CD4-positive, alpha-beta memory T cell (primary cell): ENCODE results near the gene GATA6. TPM values are rescaled to one million over a fixed set of nuclear protein-coding genes. Genes with fewer than 3 reads are reported as not detected.
A peak's percentile ranks its signal among the peaks of the same experiment; 100 is the strongest.

Source experiments
- CTCF ChIA-PET: fragments of 350-600 bp; sonication (Branson Sonifier 250); formaldehyde crosslinking; loops from one replicate; lab custom pipeline; 2021; ENCODE audit warnings: inconsistent platforms; ENCODE audit not compliant: partially characterized antibody; lab: Charles Lee
- POLR2A ChIA-PET: fragments of 350-600 bp; sonication (Branson Sonifier 250); formaldehyde crosslinking; loops from one replicate; lab custom pipeline; 2021; ENCODE audit not compliant: partially characterized antibody; lab: Charles Lee
- DNase-seq, 5 donors: peaks; one replicate each; pipeline versions ENCODE4 v3.0.0 to v3.0.0-alpha.2; 2020 to 2022; ENCODE audit warnings: mixed read lengths in 1 of 5
- H3K27ac ChIP-seq: one replicate; pipeline ENCODE4 v1.7.0; 2013; ENCODE audit warnings: low read depth, low read length
- H3K27me3 ChIP-seq: 2 replicates; pipeline ENCODE4 v1.7.0; 2013; ENCODE audit warnings: mild to moderate bottlenecking, low read length, moderate library complexity; ENCODE audit not compliant: insufficient read depth
- H3K36me3 ChIP-seq: 2 replicates; pipeline ENCODE4 v1.7.0; 2013; ENCODE audit warnings: mild to moderate bottlenecking, low read length, moderate library complexity; ENCODE audit not compliant: insufficient read depth
- H3K4me1 ChIP-seq: 2 replicates; pipeline ENCODE4 v1.7.0; 2013; ENCODE audit warnings: mild to moderate bottlenecking, low read length, moderate library complexity; ENCODE audit not compliant: insufficient read depth
- H3K4me3 ChIP-seq, 2 donors: one replicate each; pipeline ENCODE4 v1.7.0; 2013; ENCODE audit warnings: low read length in 2 of 2, mild to moderate bottlenecking in 1 of 2
- H3K9me3 ChIP-seq, 2 donors: one replicate each; pipeline ENCODE4 v1.7.0; 2013; ENCODE audit warnings: low read length in 2 of 2, control low read depth in 1 of 2; ENCODE audit not compliant: control insufficient read depth in 1 of 2
- H3K27ac Mint-ChIP-seq, 7 donors: one replicate each; pipeline ENCODE4 v1.8.0; 2020 to 2021; ENCODE audit warnings: mixed read lengths in 7 of 7, mild to moderate bottlenecking in 6 of 7, inconsistent platforms in 3 of 7, moderate library complexity in 3 of 7
- H3K27me3 Mint-ChIP-seq, 2 donors: one replicate each; pipeline ENCODE4 v1.8.0; 2020 to 2021; ENCODE audit warnings: mixed read lengths in 2 of 2
- H3K36me3 Mint-ChIP-seq, 2 donors: one replicate each; pipeline ENCODE4 v1.8.0; 2020 to 2021; ENCODE audit warnings: mixed read lengths in 2 of 2, inconsistent platforms in 1 of 2, mild to moderate bottlenecking in 1 of 2
- H3K4me1 Mint-ChIP-seq, 4 donors: one replicate each; pipeline ENCODE4 v1.8.0; 2020 to 2021; ENCODE audit warnings: mixed read lengths in 4 of 4, mild to moderate bottlenecking in 1 of 4
- H3K4me3 Mint-ChIP-seq, 8 donors: one replicate each; pipeline ENCODE4 v1.8.0; 2020 to 2021; ENCODE audit warnings: mixed read lengths in 8 of 8, mild to moderate bottlenecking in 7 of 8, moderate library complexity in 6 of 8, inconsistent platforms in 3 of 8
- H3K9me3 Mint-ChIP-seq, 8 donors: one replicate each; pipeline ENCODE4 v1.8.0; 2020 to 2021; ENCODE audit warnings: mixed read lengths in 8 of 8, mild to moderate bottlenecking in 5 of 8, inconsistent platforms in 3 of 8, moderate library complexity in 1 of 8
- intact Hi-C: fragments of 100-400 bp; cut with micrococcal nuclease; formaldehyde crosslinking; loops from one replicate; pipeline ENCODE4 v1.15.1; 2023
- polyA plus RNA-seq, 2 donors: library from polyadenylated mRNA; unstranded; fragments of 300-500 nt; fragmentation: Illumina TruSeq; gene quantifications; one replicate each; pipeline ENCODE4 v1.2.3, GENCODE V29; 2021
- total RNA-seq, 2 experiments: library from RNA; stranded (reverse); gene quantifications; one replicate each; pipeline ENCODE4 v1.2.3, GENCODE V29; 2021

The GATA6 gene
- total and polyA plus RNA-seq, 4 experiments from 2014 or later: not detected

DNA sequence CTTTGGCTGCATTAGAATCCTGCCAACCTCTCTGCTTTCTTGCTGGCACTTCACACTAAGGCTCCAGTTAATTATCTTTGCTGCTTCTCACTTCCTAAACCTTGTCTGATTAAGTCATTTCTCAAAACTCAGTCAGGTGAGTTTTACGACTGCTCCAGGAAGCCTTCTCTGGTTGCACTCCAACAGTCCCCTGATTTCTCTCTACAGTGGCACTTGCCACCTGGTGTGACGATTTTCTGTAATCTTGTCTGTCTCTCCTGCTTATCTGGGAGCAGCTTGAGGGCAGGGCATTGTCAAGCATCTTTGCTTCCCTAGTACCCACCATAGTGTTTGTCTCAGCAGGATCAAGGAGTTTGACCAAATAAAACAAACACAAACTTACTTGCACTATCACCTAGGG, 10.4 kb upstream of the GATA6 start:
- Mint-ChIP-seq H3K9me3 (peaks cover 0 to 4% (median 0%) of the 10 kb centered on the region in 8 donors), H3K36me3 (no peaks in the 10 kb centered on the region), H3K4me3 (no peak overlapping the region), H3K4me1 (no peaks in the 10 kb centered on the region), H3K27ac (no peak overlapping the region), H3K27me3 (peaks cover 20 to 23% of the 10 kb centered on the region in 2 donors)
- no peak for DNase-seq
- H3K4me1 ChIP-seq: no peaks in the 10 kb centered on the region
- ChIA-PET CTCF (no interaction called here), POLR2A (no interaction called here)
- intact Hi-C loops: no loop called here
- H3K4me3 ChIP-seq: no peak overlapping the region
- H3K36me3 ChIP-seq: no peaks in the 10 kb centered on the region
- H3K27me3 ChIP-seq: peaks cover 4% of the 10 kb centered on the region
- H3K27ac ChIP-seq: no peak overlapping the region
- H3K9me3 ChIP-seq: no peaks in the 10 kb centered on the region

DNA sequence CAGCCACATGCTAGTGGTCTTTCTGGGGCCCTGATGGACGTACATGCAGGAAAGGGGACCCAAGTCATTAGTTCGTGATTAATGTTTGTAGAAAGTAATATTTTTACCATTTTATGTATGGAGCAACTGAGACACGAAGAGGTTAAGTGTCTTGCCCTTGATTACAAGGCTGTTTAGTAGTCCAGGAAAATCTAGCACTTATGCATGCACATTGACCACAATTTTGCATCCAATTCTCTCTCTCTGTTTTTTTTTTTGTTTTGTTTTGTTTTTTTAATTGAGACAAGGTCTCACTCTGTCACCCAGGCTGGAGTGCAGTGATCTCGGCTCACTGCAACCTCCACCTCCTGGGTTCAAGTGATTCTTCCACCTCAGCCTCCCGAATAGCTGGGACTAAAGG, 8.3 kb upstream of the GATA6 start:
- Mint-ChIP-seq H3K27ac (no peak overlapping the region), H3K9me3 (peaks cover 0 to 4% (median 0%) of the 10 kb centered on the region in 8 donors), H3K4me3 (no peak overlapping the region), H3K36me3 (no peaks in the 10 kb centered on the region), H3K4me1 (peaks cover 0 to 4% (median 2%) of the 10 kb centered on the region in 4 donors), H3K27me3 (peaks cover 26 to 28% of the 10 kb centered on the region in 2 donors)
- intact Hi-C loops: no loop called here
- POLR2A ChIA-PET: no interaction called here
- no peaks in the 10 kb centered on the region for H3K36me3 ChIP-seq
- H3K4me3 ChIP-seq: no peak overlapping the region
- H3K27me3 ChIP-seq: peaks cover 14% of the 10 kb centered on the region
- no peak for DNase-seq
- H3K4me1 ChIP-seq: no peaks in the 10 kb centered on the region
- no peaks in the 10 kb centered on the region for H3K9me3 ChIP-seq
- CTCF ChIA-PET: no interaction called here
- no peak overlapping the region for H3K27ac ChIP-seq

DNA sequence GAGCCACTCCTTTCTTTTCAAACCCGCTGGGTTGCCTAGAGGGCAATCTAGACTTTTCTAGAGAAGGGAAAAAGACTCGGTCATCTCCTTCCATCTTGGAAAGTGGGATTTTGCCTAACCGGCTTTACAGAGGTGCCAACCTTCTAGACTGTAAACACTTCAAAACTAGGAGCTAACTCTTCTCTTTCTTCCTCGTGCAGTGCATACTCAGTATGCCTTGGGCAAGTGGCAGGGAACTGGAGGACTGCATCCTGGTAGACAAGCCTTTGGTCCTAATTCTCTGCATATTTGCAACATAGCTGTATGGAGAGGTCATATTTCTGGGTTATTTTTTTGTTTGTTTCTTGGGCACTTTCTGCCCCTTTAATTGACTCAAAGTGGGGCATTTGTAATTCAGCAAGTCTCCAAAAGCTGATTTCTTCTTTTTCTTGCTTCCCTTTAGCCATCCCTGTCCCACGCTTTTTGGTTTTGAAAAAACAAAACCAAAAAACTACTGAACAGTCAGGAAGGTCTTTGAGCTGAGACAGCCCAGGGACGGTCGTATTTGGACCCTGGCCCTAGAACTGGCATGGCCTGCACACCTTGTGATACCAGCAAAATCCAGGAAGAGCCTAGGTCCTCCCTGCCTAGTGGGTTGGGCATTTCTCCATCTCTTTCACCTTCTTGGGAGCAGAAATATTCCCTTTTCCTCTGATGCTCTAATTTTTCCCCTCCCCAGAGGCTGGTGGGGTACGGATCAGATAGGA, 5.8 kb upstream of the GATA6 start:
- H3K27ac Mint-ChIP-seq: no peak overlapping the region
- H3K27me3 ChIP-seq: peaks cover 38% of the 10 kb centered on the region
- H3K36me3 ChIP-seq: no peaks in the 10 kb centered on the region
- H3K9me3 Mint-ChIP-seq: peaks cover 0 to 6% (median 0%) of the 10 kb centered on the region in 8 donors
- H3K27ac ChIP-seq: no peak overlapping the region
- peaks cover 36 to 52% of the 10 kb centered on the region in 2 donors for H3K27me3 Mint-ChIP-seq
- H3K4me1 ChIP-seq: peaks cover 9% of the 10 kb centered on the region
- no peaks in the 10 kb centered on the region for H3K9me3 ChIP-seq
- peaks cover 9 to 17% (median 9%) of the 10 kb centered on the region in 4 donors for H3K4me1 Mint-ChIP-seq
- intact Hi-C loops: no loop called here
- ChIA-PET POLR2A (interaction anchor here (0.6 kb wide), 1 partner anchor 89 kb away, joined by 3 read pairs; no protein-coding TSS in a partner anchor), CTCF (no interaction called here)
- no peak for DNase-seq
- no peaks in the 10 kb centered on the region for H3K36me3 Mint-ChIP-seq
- H3K4me3 Mint-ChIP-seq: no peak overlapping the region
- H3K4me3 ChIP-seq: no peak overlapping the region

DNA sequence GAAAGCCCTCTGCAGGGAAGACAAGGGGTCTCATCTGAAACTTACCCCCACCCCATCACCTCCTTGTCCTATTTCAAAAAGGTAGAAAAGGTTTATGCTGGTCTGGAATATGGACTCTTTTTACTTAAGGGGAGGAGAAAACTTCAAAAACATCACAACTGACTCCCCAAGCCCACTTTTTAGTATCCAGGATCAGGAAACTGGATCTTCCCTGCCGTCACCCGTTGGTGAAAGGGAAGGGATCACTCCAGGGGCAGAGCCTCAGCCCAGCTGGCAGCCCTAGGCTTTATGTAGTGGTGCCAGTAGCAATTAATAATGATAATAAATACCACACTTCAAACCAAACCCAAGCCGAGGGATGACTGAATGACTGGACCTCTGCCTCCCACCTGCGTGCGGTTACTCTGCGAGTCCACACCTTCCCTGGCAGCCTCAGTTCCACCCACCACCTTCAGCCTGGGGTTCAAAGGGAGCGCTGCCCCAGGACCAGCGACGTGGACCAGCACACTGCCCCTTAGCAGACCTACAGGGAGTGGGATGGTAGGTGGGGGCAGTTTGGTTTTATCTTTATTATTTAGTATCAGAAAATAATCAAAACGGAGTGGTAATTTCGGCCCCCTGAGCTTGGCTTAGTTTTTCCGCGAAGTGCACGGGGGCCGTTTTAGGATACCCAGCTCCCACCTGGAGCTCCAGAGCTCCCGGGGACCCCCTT, 4.9 kb upstream of the GATA6 start:
- intact Hi-C loops: loop anchor here (5.0 kb wide), 1 partner anchor 398 kb away; no protein-coding TSS in a partner anchor
- H3K36me3 Mint-ChIP-seq: no peaks in the 10 kb centered on the region
- no peak for DNase-seq
- Histone ChIP-seq H3K36me3 (no peaks in the 10 kb centered on the region), H3K4me3 (no peak overlapping the region), H3K27ac (no peak overlapping the region), H3K27me3 (peaks cover 39% of the 10 kb centered on the region), H3K9me3 (no peaks in the 10 kb centered on the region), H3K4me1 (peaks cover 10% of the 10 kb centered on the region)
- H3K4me1 Mint-ChIP-seq: peaks cover 10 to 19% (median 13%) of the 10 kb centered on the region in 4 donors
- H3K9me3 Mint-ChIP-seq: peaks cover 0 to 6% (median 0%) of the 10 kb centered on the region in 8 donors
- no peak overlapping the region for H3K27ac Mint-ChIP-seq
- peaks cover 39 to 53% of the 10 kb centered on the region in 2 donors for H3K27me3 Mint-ChIP-seq
- CTCF ChIA-PET: no interaction called here
- peak overlapping the region in 1 of 8 donors; percentile 12 for H3K4me3 Mint-ChIP-seq
- POLR2A ChIA-PET: interaction anchor here (0.6 kb wide), 1 partner anchor 88 kb away, joined by 3 read pairs; no protein-coding TSS in a partner anchor

DNA sequence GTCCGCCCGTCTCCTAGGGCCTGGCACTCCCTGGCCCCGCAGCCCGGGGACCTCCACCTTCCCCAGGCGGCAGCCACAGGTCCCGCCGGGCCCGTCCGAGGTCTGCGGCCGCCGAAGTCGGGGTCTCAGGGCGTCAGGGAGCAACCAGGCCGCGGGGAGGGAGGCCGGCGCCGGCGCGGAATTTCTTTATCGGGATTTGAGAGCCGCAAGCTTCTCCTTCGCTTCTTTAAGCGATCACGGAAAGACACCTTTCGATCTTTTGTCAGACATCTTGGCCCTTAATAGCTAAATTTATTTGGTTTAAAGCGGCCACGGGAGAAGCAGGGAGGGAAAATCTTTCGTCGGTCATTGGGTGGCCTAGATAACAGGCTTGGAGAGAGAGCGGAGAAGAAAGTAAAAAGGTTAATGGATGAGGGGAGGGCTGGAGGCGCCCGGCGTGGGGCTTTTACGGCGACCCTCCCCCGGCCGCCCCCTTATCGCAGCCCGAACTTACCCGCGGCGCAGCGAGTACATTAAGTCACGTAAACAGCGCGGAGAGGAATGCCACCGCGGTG, 4.3 kb upstream of the GATA6 start:
- Mint-ChIP-seq H3K36me3 (no peaks in the 10 kb centered on the region), H3K27ac (no peak overlapping the region), H3K27me3 (peaks cover 42 to 55% of the 10 kb centered on the region in 2 donors), H3K4me3 (peak overlapping the region in 4 of 8 donors; percentile 44 to 57 (median 50)), H3K4me1 (peaks cover 12 to 23% (median 17%) of the 10 kb centered on the region in 4 donors), H3K9me3 (peaks cover 0 to 6% (median 0%) of the 10 kb centered on the region in 8 donors)
- no peaks in the 10 kb centered on the region for H3K36me3 ChIP-seq
- CTCF ChIA-PET: no interaction called here
- peaks cover 10% of the 10 kb centered on the region for H3K4me1 ChIP-seq
- H3K27ac ChIP-seq: no peak overlapping the region
- no peak overlapping the region for H3K4me3 ChIP-seq
- no peaks in the 10 kb centered on the region for H3K9me3 ChIP-seq
- peaks cover 39% of the 10 kb centered on the region for H3K27me3 ChIP-seq
- DNase-seq: no peak
- POLR2A ChIA-PET: no interaction called here
- intact Hi-C loops: loop anchor here (5.0 kb wide), 1 partner anchor 397 kb away; no protein-coding TSS in a partner anchor

DNA sequence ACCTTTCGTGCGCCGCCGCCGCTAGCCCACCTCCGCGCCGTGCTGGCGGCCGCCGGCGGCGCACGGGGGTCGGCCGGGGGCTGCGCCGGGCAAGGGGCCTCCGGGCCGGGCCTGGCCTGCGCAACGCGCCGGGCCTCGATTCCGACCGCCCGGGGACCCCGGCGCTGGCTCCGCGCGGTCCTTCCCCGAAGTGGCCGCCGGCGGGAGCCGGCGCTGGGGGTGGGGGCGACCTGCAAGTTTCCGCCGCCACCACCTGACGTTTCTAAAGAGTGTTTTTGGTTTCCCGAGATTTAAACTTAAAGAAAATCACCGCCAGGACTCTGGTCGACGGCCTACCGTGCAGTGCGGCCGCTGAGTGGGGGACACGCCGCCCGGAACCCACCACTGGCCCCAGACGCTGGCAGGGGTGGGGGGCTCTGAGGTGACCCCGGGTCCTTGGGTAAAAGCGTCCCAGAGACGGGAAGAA, 3.8 kb upstream of the GATA6 start:
- Mint-ChIP-seq H3K4me3 (no peak overlapping the region), H3K9me3 (peaks cover 0 to 6% (median 0%) of the 10 kb centered on the region in 8 donors), H3K27ac (no peak overlapping the region), H3K4me1 (peaks cover 15 to 27% (median 20%) of the 10 kb centered on the region in 4 donors), H3K36me3 (peaks cover 0 to 2% of the 10 kb centered on the region in 2 donors), H3K27me3 (peaks cover 44 to 58% of the 10 kb centered on the region in 2 donors)
- intact Hi-C loops: loop anchor here (5.0 kb wide), 1 partner anchor 397 kb away; no protein-coding TSS in a partner anchor
- Histone ChIP-seq H3K36me3 (no peaks in the 10 kb centered on the region), H3K27me3 (peaks cover 39% of the 10 kb centered on the region), H3K4me3 (no peak overlapping the region), H3K4me1 (peaks cover 14% of the 10 kb centered on the region), H3K27ac (no peak overlapping the region), H3K9me3 (no peaks in the 10 kb centered on the region)
- ChIA-PET POLR2A (no interaction called here), CTCF (no interaction called here)
- DNase-seq: no peak
